HFFc6 (cell line): ENCODE data around the gene LOXL3. TPM values are rescaled to one million over a fixed set of nuclear protein-coding genes. Genes with fewer than 3 reads are reported as not detected.

Experiments
- DNase-seq: peaks from one replicate; pipeline ENCODE4 v3.0.0-alpha.2; 2018
- H3K27ac Mint-ChIP-seq: 2 replicates; pipeline ENCODE4 v1.8.0; 2020; ENCODE audit warnings: mild to moderate bottlenecking, mixed read lengths
- H3K27me3 Mint-ChIP-seq: 2 replicates; pipeline ENCODE4 v1.8.0; 2021; ENCODE audit warnings: mild to moderate bottlenecking, moderate library complexity, mixed read lengths; ENCODE audit not compliant: insufficient read depth
- H3K36me3 Mint-ChIP-seq: 2 replicates; pipeline ENCODE4 v1.8.0; 2021; ENCODE audit warnings: low read depth, mixed read lengths
- H3K4me1 Mint-ChIP-seq: 2 replicates; pipeline ENCODE4 v1.8.0; 2020; ENCODE audit warnings: low read depth, mixed read lengths
- H3K4me3 Mint-ChIP-seq: 2 replicates; pipeline ENCODE4 v1.8.0; 2020; ENCODE audit warnings: mild to moderate bottlenecking, moderate library complexity, mixed read lengths
- H3K9me3 Mint-ChIP-seq: 2 replicates; pipeline ENCODE4 v1.8.0; 2020; ENCODE audit warnings: mild to moderate bottlenecking, mixed read lengths
- total RNA-seq, 6 experiments: library from RNA; stranded (reverse); fragmentation: NEBNext Ultra II Directional; extraction: Animal tissue kit (Norgen Biotek cat#: 25700); gene quantifications; 2 replicates in 1 of 6; 3 replicates in 5 of 6; pipeline ENCODE4 v1.2.3, GENCODE V29; 2021
- TF ChIP-seq, protein P1 (sequence below): fragments of 200-600 bp; sonication (generic); IDR thresholded peaks from 2 replicates; pipeline ENCODE4 v1.5.0; 2021; ENCODE audit warnings: antibody characterized with exemption, mild to moderate bottlenecking

Gene LOXL3
- total RNA-seq, 6 experiments from 2014 or later: 59.4 to 76.5 (median 64.1) TPM

DNA sequence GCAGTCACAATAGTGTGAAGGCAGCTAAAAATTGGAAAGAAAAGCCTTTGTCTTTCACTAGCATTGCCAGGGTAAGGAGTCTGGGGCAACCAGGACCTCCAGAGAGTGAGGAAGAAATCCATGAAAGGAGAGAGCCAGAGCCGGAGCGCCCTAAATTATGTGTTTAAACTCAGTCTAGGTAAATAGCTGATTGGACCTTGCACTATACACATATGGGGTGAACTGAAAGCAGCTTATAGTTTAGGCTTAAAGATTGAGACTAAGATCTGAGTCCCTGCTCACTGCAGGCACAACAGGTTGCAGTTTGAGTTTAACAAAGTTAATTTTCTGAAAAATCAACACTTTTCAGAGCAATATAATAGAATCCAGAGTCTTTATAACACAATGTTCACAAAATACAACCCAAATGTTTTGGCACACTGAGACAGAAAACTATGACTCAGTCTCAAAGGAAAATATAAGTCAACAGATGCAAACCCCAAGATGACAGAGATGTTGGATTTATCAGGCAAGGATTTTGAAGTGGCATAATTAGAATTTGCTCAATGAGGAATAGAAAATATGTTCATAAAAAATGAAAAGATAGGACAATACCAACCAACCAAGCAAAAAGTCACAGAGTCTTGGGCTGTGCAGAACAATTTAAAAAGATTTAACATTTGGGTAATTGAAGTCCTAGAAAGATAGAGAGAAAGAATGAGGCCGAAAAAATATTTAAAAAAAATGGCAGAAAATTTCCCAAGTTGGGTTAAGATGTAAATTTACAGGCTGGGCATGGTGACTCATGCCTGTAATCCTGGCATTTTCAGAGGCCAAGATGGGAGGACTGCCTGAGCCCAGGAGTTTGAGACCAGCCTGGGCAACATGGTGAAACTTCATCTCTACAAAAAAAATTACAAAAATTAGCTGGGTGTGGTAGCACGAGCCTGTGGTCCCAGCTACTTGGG, 40.4 kb upstream of the LOXL3 start:
- DNase-seq: no peak
- Mint-ChIP-seq H3K4me1 (peaks cover 11% of the 10 kb centered on the region), H3K27me3 (peaks cover 11% of the 10 kb centered on the region), H3K27ac (no peak overlapping the region), H3K4me3 (no peak overlapping the region), H3K36me3 (no peaks in the 10 kb centered on the region), H3K9me3 (no peaks in the 10 kb centered on the region)
- TF ChIP-seq, protein P1, sequence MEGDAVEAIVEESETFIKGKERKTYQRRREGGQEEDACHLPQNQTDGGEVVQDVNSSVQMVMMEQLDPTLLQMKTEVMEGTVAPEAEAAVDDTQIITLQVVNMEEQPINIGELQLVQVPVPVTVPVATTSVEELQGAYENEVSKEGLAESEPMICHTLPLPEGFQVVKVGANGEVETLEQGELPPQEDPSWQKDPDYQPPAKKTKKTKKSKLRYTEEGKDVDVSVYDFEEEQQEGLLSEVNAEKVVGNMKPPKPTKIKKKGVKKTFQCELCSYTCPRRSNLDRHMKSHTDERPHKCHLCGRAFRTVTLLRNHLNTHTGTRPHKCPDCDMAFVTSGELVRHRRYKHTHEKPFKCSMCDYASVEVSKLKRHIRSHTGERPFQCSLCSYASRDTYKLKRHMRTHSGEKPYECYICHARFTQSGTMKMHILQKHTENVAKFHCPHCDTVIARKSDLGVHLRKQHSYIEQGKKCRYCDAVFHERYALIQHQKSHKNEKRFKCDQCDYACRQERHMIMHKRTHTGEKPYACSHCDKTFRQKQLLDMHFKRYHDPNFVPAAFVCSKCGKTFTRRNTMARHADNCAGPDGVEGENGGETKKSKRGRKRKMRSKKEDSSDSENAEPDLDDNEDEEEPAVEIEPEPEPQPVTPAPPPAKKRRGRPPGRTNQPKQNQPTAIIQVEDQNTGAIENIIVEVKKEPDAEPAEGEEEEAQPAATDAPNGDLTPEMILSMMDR: no peak

GRCh38 chr2:74588664-74589063, 34.9 kb upstream of the LOXL3 start:
- H3K9me3 Mint-ChIP-seq: no peaks in the 10 kb centered on the region
- H3K4me1 Mint-ChIP-seq: peaks cover 36% of the 10 kb centered on the region
- H3K27me3 Mint-ChIP-seq: peaks cover 7% of the 10 kb centered on the region; the same call in 1 of the 2 replicates
- DNase-seq: no peak
- no peak overlapping the region for H3K4me3 Mint-ChIP-seq
- H3K27ac Mint-ChIP-seq: no peak overlapping the region
- no peaks in the 10 kb centered on the region for H3K36me3 Mint-ChIP-seq
- TF ChIP-seq, protein P1: no peak

DNA sequence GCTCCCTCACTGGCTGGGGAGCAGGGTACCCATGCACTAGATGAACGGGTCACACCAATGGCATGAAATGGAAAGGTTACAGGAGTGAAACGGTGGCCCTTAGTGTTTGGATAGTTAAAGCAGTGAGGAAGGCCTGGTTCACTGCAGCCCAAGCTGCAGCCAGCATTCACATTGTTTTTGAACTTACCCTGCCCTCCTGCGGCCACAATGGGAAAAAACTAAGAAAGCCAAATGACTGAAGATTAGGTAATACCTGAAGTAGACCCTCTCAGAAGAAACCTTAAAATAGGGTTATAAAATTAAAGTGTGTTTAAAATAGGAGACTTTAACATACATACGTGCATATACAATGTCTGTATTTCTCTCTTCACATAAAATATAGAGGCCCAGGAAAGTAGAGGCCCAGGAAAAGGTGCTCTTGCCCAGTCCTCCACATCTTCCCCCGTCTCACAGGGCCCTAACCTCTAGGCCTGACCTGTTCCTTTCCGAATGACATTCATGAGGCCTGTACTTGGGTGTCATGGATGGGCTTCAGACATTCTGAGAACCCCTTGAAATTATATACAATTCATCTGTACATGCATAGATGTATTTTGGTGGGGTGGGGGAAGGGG, 34.0 kb upstream of the LOXL3 start:
- Mint-ChIP-seq H3K36me3 (no peaks in the 10 kb centered on the region), H3K4me1 (peaks cover 42% of the 10 kb centered on the region), H3K27me3 (peaks cover 3% of the 10 kb centered on the region; the same call in 1 of the 2 replicates), H3K27ac (no peak overlapping the region), H3K4me3 (no peak overlapping the region), H3K9me3 (no peaks in the 10 kb centered on the region)
- TF ChIP-seq, protein P1: peak; percentile 84
- peak; percentile 61 for DNase-seq

- DNase-seq: no peak
- H3K9me3 Mint-ChIP-seq: no peaks in the 10 kb centered on the region
- peak overlapping the region; percentile 29 for H3K27ac Mint-ChIP-seq
- H3K27me3 Mint-ChIP-seq: peaks cover 3% of the 10 kb centered on the region; the same call in 1 of the 2 replicates
- H3K36me3 Mint-ChIP-seq: no peaks in the 10 kb centered on the region
- TF ChIP-seq, protein P1: no peak
- no peak overlapping the region for H3K4me3 Mint-ChIP-seq
- H3K4me1 Mint-ChIP-seq: peaks cover 58% of the 10 kb centered on the region
Measured at GRCh38 chr2:74585406-74586185, 31.9 kb upstream of the LOXL3 start.

DNA sequence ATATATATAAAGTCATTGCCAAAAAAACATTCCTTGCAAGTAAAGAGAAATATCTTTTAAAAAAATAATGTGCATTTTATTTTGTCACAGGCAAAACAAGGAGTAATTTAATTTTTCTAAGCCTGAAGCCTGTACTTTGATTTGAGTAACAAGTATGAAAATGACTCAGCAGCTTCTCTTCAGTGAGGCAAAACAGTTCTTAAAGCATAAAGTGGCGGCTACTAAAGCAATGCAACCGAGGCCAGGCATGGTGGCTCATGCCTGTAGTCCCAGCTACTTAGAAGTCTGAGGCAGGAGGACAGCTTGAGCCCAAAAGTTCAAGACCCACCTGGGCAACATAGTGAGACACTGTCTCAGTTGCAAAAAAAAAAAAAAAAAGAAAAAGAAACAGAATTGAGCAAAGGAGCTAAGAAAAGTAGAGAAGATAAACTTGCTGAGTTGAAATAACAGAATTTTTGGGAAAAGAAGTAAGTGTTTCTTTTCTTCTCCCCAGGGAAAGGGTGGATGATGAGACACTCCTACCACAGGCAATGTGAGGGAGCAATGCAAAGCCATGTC, 30.4 kb upstream of the LOXL3 start:
- DNase-seq: peak; percentile 52
- Mint-ChIP-seq H3K4me3 (peak overlapping the region; percentile 73), H3K36me3 (no peaks in the 10 kb centered on the region), H3K27ac (peak overlapping the region; percentile 95), H3K4me1 (peaks cover 58% of the 10 kb centered on the region), H3K9me3 (no peaks in the 10 kb centered on the region), H3K27me3 (no peaks in the 10 kb centered on the region)
- TF ChIP-seq, protein P1: no peak
